Activated CD4-positive, alpha-beta T cell treated with anti-CD3 and anti-CD28 coated beads, Interleukin-2, amount 10 ng/mL, durations not matched to agents 24 days and 14 days (primary cell): ENCODE data around the gene ATCAY. TPM values are rescaled to one million over a fixed set of nuclear protein-coding genes. Genes with fewer than 3 reads are reported as not detected.
A peak's percentile ranks its signal among the peaks of the same experiment; 100 is the strongest.
"Not testable (repeated sequence)": the region's sequence is repeated elsewhere in the genome, so short reads cannot be mapped to it uniquely, and the experiment has no call there.

ENCODE experiments used
- DNase-seq: peaks from one replicate; pipeline ENCODE4 v3.0.0; 2022
- H3K27ac Mint-ChIP-seq: one replicate; pipeline ENCODE4 v1.8.0; 2022; ENCODE audit warnings: mild to moderate bottlenecking, mixed read lengths
- H3K27me3 Mint-ChIP-seq: one replicate; pipeline ENCODE4 v1.8.0; 2022; ENCODE audit warnings: mixed read lengths
- H3K36me3 Mint-ChIP-seq: one replicate; pipeline ENCODE4 v1.8.0; 2022; ENCODE audit warnings: low read depth, mild to moderate bottlenecking, mixed read lengths
- H3K4me1 Mint-ChIP-seq: one replicate; pipeline ENCODE4 v1.8.0; 2021; ENCODE audit warnings: mixed read lengths
- H3K4me3 Mint-ChIP-seq: one replicate; pipeline ENCODE4 v1.8.0; 2022; ENCODE audit warnings: mild to moderate bottlenecking, moderate library complexity, mixed read lengths
- H3K9me3 Mint-ChIP-seq: one replicate; pipeline ENCODE4 v1.8.0; 2021; ENCODE audit warnings: mixed read lengths
- intact Hi-C: fragments of 100-400 bp; cut with micrococcal nuclease; formaldehyde crosslinking; loops from one replicate; pipeline ENCODE4 v1.15.1; 2023
- total RNA-seq: library from RNA; stranded (reverse); gene quantifications from 2 replicates; pipeline ENCODE4 v1.2.3, GENCODE V29; 2022

ATCAY gene
- total RNA-seq, 1 donor from 2014 or later, result not detected

DNA sequence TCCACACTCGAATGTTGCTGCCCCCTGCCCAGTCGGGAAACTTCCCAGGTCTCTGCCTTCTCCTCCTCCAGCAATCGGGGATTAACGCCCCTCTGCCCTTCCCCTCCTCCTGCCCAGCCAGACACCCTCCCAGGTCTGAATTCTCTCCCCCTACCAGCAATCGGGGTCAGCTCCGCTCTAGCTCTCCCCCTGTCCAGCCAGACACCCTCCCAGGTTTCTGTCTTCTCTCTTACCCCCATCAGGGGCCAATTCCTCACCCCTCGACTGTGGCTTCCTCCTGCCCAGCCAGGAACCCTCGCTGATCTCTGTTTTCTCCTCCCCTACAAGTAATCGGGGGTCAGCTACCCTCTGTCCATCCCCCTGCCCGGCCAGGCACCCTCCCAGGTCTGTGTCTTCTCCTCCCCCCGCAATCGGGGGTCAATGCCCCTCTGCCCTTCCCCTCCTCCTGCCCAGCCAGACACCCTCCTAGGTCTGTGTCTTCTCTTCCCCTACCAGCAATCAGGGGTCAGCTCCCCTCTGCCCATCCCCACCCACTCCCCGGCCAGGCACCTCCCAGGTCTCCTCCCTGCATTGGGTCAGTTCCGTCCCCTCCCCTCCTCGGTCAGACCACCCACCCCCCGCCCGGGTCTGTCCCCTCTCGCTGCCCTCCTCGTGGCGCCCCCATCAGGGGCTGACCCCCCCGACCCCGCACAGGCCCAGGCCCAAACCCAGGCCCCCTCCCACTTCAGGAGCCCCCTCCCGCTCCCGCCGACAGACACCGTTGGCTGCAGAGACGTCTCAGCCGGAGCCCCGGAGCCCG lies 12.3 kb upstream of the ATCAY start:
- H3K27me3 Mint-ChIP-seq, result peaks cover 31% of the 10 kb centered on the region
- peaks cover 6% of the 10 kb centered on the region for H3K9me3 Mint-ChIP-seq
- H3K36me3 Mint-ChIP-seq, result no peaks in the 10 kb centered on the region
- H3K4me1 Mint-ChIP-seq, result peaks cover 4% of the 10 kb centered on the region
- no peak overlapping the region for H3K27ac Mint-ChIP-seq
- DNase-seq, result no peak
- intact Hi-C loops, result no loop called here
- H3K4me3 Mint-ChIP-seq, result no peak overlapping the region

DNA sequence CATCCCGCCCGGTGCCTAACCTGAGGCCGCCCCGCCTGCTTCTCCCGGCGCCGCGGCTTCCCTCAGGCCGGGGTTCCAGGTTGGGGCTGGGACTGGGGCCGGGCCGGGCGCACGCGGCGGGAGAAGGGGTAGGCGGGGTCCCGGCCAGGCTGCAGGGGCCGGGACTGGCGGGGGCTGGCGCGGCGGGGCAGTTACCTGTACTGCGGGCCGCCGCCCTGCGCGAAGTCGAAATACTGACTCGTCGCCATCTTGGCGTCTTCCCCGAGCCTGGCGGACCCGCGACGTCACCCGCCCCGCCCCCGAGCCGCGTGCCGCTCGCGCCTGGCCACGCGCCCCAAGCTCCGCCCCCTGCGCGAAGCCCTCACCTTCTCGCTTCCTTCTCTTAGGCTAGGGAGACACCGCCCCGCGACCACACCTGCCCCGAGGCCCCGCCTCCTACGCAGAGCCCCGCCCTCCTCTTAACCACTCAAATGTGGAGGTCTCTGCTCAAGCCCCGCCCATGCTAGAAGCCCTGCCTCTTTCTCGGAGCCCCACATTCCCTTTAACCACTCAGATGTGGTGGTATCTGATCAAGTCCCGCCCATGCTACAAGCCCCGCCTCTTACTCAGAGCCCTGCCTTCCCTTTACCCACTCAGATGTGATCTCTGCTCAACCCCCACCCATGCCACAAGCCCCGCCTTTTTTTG lies 11.6 kb upstream of the ATCAY start, which contains the start of gene ZFR2:
Gene ZFR2 (minus strand): TSS at position 269 of the 687 bp plus-strand sequence. CDS start 21 bp downstream, at position 248.
- Mint-ChIP-seq H3K27ac (no peak within 1 kb of the TSS), H3K27me3 (peaks cover 31% of the 10 kb centered on the region), H3K9me3 (peaks cover 6% of the 10 kb centered on the region), H3K4me1 (peaks cover 4% of the 10 kb centered on the region), H3K4me3 (peak within 1 kb of the TSS; percentile 17), H3K36me3 (no peaks in the 10 kb centered on the region)
- peak; percentile 66 for DNase-seq
- intact Hi-C loops, result no loop called here

DNA sequence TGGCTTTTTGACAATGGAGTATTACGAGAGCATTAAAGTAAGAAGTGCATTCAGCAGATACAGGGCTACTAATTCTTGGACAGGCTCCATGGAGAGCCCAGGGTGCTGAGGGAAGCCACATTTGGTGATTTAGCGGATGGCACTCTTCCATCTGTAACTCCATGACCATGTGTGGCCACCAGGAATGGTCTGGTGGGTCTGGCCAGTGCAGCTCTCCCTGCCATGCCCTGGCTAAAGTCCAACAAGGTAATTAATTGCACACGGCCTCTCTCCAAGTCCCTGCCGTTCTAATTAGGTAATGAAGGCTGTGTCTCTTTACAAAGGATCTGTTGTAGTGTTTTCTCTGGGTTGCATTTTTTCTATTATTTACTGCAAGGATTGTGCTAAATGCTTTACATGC lies 7.3 kb upstream of the ATCAY start:
- H3K27ac Mint-ChIP-seq, result no peak overlapping the region
- intact Hi-C loops, result no loop called here
- H3K4me3 Mint-ChIP-seq, result no peak overlapping the region
- peaks cover 4% of the 10 kb centered on the region for H3K4me1 Mint-ChIP-seq
- H3K27me3 Mint-ChIP-seq, result peaks cover 11% of the 10 kb centered on the region
- no peaks in the 10 kb centered on the region for H3K36me3 Mint-ChIP-seq
- DNase-seq, result no peak
- peaks cover 6% of the 10 kb centered on the region for H3K9me3 Mint-ChIP-seq

DNA sequence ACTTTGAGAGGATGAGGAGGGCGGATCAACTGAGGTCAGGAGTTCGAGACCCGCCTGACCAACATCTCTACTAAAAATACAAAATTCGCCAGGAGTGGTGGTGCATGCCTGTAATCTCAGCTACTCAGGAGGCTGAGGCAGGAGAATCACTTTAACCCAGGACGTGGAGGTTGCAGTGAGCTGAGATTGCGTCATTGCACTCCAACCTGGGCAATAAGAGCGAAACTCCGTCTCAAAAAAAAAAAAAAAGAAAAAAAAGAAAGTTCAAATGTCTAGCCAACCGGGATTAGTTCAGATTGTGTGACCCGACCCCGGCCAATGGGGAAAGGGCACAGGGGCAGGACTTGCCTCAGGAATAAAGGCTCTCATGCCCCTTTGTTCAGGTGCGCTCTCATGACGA lies 5.8 kb upstream of the ATCAY start:
- H3K27me3 Mint-ChIP-seq, H3K4me3 Mint-ChIP-seq, H3K27ac Mint-ChIP-seq, H3K9me3 Mint-ChIP-seq, H3K36me3 Mint-ChIP-seq, intact Hi-C loops, H3K4me1 Mint-ChIP-seq, DNase-seq: not testable (repeated sequence)

DNA sequence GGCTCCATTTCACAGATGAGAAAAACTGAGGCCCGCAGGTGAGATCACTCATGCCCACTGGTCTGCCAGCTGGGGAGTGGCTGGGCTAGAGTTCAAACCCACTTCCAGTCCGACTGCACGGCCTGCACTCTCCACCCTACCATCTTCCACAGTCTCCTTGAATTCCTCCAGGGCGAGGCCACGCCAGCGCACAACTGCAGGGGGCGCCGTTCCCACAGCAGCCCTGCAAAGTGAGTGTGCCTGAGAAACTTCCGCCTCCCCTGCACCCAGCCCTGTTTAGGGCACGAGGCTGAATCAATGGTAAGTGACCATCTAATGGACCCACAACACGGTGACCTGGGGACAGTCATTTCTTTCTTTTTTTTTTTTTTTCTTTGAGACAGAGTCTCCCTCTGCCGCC lies 829 bp upstream of the ATCAY start:
- DNase-seq, result no peak
- intact Hi-C loops, result no loop called here
- no peaks in the 10 kb centered on the region for H3K9me3 Mint-ChIP-seq
- H3K27ac Mint-ChIP-seq, result no peak overlapping the region
- no peaks in the 10 kb centered on the region for H3K36me3 Mint-ChIP-seq
- H3K4me1 Mint-ChIP-seq, result no peaks in the 10 kb centered on the region
- H3K4me3 Mint-ChIP-seq, result no peak overlapping the region
- peaks cover 32% of the 10 kb centered on the region for H3K27me3 Mint-ChIP-seq

DNA sequence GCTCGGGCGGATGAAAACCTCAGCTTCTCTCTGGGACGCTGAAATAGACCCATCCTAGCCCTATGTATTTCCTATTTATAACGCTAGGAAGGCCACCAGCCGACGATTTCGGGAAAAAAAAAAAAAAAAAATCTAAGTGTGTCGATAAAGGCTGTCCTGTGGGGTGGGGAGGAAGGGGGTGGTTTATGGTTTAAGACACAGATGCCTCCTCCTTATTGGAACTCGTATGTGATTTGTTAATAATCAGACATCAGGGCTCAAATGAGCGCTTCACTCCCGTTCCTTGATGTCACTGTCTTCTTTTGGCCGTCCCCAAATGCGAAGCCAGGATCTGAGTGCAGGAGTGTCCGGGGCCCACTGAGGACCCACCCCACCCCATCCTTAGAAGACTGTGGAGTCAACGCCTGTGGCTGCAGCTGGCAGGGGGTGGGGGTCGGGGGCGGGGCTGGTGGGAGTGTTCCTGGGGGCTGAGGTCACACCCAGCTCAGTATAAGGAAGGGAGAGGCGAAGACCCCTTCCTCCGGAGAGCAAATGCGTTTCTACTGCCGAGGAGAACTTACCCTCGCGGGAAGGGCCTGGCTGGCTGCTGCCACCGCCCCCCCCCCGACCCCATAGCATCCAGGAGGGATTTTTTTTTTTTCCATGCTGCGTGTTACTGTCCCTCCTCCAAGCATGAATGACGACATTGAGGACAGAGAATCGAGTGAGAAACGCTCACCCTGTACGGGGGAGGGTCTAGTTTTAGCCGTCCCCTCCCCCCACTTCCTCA lies 971 bp downstream of the ATCAY start:
- H3K36me3 Mint-ChIP-seq, result no peaks in the 10 kb centered on the region
- peaks cover 32% of the 10 kb centered on the region for H3K27me3 Mint-ChIP-seq
- H3K27ac Mint-ChIP-seq, result no peak overlapping the region
- H3K4me3 Mint-ChIP-seq, result no peak overlapping the region
- intact Hi-C loops, result no loop called here
- DNase-seq, result no peak
- H3K4me1 Mint-ChIP-seq, result no peaks in the 10 kb centered on the region
- H3K9me3 Mint-ChIP-seq, result no peaks in the 10 kb centered on the region

DNA sequence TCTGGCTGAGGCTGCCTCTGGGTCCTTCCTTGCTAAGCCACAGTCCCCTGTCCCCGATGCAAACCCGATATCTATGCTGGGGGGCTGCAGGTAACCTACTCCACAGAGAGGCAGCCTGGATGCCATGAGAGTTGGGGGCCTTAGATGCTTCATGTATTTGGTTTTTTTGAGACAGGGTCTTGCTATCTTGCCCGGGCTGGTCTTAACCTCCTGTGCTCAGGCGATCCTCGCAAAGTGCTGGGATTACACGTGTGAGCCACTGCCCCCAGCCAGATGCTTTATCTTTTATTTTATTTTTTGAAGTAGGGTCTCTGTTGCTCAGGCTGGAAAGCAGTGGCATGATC lies 1.5 kb downstream of the ATCAY start:
- intact Hi-C loops, result no loop called here
- Mint-ChIP-seq H3K9me3 (no peaks in the 10 kb centered on the region), H3K27me3 (peaks cover 32% of the 10 kb centered on the region), H3K4me1 (no peaks in the 10 kb centered on the region), H3K27ac (no peak overlapping the region), H3K4me3 (no peak overlapping the region), H3K36me3 (no peaks in the 10 kb centered on the region)
- no peak for DNase-seq

DNA sequence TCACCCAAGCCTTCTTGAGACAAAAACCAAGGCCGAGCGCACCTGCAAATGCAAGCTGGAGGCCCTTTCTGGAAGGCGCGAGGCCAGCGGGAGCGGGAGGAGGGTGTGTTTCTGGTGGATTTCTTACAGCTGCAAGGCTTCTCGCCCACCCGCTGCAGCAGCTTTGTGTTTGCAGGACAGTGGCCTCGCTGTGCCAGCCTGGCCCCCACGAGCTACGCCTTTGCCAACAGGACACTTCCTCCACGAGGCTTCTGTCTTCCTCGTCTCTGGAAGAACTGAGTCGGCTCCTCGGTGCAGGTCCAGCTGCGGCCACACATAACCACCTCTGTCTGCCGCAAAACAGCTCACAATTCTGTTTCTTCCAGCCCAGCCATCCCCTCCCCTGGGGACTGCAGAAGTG lies 10.1 kb downstream of the ATCAY start:
- no peak overlapping the region for H3K4me3 Mint-ChIP-seq
- no peaks in the 10 kb centered on the region for H3K4me1 Mint-ChIP-seq
- H3K9me3 Mint-ChIP-seq, result no peaks in the 10 kb centered on the region
- H3K36me3 Mint-ChIP-seq, result no peaks in the 10 kb centered on the region
- intact Hi-C loops, result no loop called here
- DNase-seq, result no peak
- H3K27ac Mint-ChIP-seq, result no peak overlapping the region
- no peaks in the 10 kb centered on the region for H3K27me3 Mint-ChIP-seq

DNA sequence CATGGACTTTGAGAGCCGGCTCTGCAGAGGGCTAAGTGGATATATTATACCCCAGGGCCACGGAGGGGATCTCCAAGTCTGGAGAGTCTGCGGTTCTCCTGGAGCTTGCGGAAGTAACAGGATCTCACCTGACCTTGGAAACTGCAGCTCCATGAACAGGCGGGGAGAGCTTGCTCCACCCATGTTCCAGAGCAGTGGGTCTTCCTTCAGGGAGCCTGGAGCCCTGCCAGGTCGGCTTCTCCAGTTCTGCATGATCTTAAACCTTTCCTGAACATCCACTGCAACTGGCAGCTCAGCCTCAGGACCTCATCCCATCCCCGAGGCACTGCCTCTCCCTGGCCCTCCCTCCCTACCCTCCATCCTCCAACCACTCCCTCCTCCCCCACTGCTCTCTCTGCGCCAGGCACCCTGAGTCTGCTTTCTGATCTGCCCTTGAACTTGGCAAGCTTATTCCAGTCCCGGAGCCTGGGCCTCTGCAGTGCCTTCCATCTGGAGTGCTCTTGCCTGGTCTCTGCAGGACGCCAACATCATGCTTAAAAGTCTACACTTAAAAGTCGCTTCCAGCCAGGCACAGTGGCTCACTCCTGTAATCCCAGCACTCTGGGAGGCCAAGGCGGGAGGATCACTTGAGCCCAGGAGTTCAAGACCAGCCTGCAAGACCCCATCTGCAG lies 13.2 kb downstream of the ATCAY start:
- Mint-ChIP-seq H3K9me3 (no peaks in the 10 kb centered on the region), H3K4me3 (no peak overlapping the region), H3K4me1 (peaks cover 4% of the 10 kb centered on the region), H3K27me3 (no peaks in the 10 kb centered on the region), H3K36me3 (no peaks in the 10 kb centered on the region), H3K27ac (no peak overlapping the region)
- intact Hi-C loops, result no loop called here
- DNase-seq, result no peak

DNA sequence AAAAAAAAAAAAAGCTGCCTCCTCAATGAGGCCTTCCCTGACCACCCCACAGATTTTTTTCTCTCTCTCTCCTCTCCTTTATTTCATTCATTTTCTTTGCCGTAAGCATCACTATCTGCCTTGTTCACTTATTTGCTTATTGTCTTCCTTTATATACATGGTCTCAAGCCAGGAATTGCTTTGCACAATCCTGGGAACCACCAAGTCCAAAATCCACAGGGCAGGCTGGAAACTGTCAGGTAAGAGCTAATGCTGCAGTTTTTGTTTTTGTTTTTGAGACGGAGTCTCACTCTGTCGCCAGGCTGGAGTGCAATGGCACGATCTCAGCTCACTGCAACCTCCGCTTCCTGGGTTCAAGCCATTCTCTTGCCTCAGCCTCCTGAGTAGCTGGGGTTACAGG lies 14.5 kb downstream of the ATCAY start:
- H3K4me3 Mint-ChIP-seq, H3K9me3 Mint-ChIP-seq, H3K4me1 Mint-ChIP-seq, H3K27me3 Mint-ChIP-seq, H3K27ac Mint-ChIP-seq, DNase-seq, intact Hi-C loops, H3K36me3 Mint-ChIP-seq: not testable (repeated sequence)

DNA sequence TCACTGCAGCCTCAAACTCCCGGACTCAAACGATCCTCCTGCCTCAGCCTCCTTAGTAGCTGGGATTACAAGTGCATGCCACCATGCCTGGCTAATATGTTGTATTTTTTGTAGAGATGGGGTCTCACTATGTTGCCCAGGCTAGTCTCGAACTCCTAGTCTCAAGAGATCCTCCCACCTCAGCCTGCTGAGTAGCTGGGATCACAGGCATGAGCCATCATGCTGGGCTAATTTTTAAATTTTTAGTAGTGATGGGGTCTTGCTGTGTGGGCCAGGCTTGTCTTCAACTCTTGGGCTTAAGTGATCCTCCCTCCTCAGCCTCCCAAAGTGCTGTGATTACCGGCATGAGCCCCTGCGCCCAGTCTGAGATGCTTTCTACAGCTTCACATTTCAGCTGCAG lies 15.3 kb downstream of the ATCAY start:
- Mint-ChIP-seq H3K36me3 (no peaks in the 10 kb centered on the region), H3K4me3 (no peak overlapping the region), H3K27ac (no peak overlapping the region), H3K9me3 (peaks cover 4% of the 10 kb centered on the region), H3K27me3 (no peaks in the 10 kb centered on the region), H3K4me1 (peaks cover 4% of the 10 kb centered on the region)
- no peak for DNase-seq
- intact Hi-C loops, result no loop called here

DNA sequence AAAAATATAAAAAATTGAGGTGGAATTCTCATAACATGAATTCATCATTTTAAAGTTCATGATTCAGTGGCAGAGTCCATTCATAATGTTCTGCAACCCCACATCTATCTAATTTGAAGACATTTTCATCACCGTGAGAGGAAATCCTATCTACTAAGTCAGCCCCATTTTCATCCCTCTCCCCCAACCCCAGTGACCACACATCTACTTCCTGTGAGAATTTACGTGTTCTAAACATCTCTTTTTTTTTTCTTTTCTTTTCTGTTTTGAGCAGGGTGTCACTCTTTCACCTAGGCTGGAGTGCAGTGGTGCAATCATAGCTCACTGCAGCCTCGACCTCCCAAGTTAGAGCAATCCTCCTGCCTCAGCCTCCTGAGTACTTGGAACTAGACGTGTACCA lies 17.5 kb downstream of the ATCAY start:
- no peaks in the 10 kb centered on the region for H3K27me3 Mint-ChIP-seq
- no peaks in the 10 kb centered on the region for H3K36me3 Mint-ChIP-seq
- peaks cover 4% of the 10 kb centered on the region for H3K9me3 Mint-ChIP-seq
- H3K27ac Mint-ChIP-seq, result no peak overlapping the region
- H3K4me3 Mint-ChIP-seq, result no peak overlapping the region
- intact Hi-C loops, result no loop called here
- H3K4me1 Mint-ChIP-seq, result peaks cover 4% of the 10 kb centered on the region
- peak; percentile 60 for DNase-seq

DNA sequence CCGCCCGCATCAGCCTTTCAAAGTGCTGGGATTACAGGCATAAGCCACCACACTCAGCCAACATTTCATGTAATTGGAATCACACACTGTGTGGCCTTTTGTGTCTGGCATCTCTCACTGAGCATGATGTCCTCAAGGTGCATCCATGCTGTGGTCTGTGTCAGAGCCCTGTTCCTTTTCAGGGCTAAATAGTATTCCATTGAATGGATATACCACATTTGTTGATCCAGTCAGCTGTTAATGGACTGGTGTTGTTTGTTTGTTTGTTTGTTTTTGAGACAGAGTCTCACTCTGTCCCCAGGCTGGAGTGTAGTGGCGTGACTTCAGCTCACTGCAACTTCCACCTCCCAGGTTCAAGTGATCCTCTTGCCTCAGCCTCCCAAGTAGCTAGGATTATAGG lies 17.9 kb downstream of the ATCAY start:
- no peak for DNase-seq
- intact Hi-C loops, result no loop called here
- no peak overlapping the region for H3K27ac Mint-ChIP-seq
- H3K4me3 Mint-ChIP-seq, result no peak overlapping the region
- peaks cover 4% of the 10 kb centered on the region for H3K4me1 Mint-ChIP-seq
- H3K9me3 Mint-ChIP-seq, result peaks cover 4% of the 10 kb centered on the region
- no peaks in the 10 kb centered on the region for H3K36me3 Mint-ChIP-seq
- H3K27me3 Mint-ChIP-seq, result no peaks in the 10 kb centered on the region
